Measurements from ENCODE around the gene TXNL4B.

The TXNL4B gene

DNA sequence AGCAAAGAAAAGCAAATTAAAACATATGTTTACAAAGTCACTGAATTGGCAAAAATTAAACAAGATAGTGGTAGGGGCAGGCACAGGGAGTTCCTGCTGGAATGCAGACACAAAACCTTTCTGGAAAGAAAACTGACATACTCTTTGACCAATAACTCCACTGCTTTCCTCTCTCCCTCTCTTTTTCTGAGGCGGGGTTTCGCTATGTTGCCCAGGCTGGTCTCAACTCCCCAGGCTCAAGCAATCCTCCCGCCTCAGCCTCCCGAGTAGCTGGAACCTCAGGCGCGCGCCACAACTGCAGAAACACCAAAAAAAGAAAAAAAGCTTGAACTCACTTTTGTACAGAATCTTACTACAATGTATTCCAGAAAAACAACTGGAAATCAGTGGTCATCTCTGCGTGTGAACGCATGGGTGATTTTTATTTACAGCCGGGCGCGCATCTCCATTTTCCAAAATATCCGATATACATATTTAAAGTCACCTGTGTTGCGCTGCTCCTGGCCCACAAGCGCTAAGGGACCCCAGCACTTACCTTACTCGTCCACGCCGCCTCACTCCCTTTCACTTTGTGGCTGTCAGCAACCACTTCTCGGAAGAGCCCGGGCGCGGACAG, 480 bp downstream of the TXNL4B start (continued):
- TF ChIP-seq, protein P1, sequence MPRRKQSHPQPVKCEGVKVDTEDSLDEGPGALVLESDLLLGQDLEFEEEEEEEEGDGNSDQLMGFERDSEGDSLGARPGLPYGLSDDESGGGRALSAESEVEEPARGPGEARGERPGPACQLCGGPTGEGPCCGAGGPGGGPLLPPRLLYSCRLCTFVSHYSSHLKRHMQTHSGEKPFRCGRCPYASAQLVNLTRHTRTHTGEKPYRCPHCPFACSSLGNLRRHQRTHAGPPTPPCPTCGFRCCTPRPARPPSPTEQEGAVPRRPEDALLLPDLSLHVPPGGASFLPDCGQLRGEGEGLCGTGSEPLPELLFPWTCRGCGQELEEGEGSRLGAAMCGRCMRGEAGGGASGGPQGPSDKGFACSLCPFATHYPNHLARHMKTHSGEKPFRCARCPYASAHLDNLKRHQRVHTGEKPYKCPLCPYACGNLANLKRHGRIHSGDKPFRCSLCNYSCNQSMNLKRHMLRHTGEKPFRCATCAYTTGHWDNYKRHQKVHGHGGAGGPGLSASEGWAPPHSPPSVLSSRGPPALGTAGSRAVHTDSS (tag by site-specific recombination; IDR thresholded peaks at IDR 0.05): no peak
- TF ChIP-seq ZBTB48 (tag by site-specific recombination; IDR thresholded peaks at IDR 0.05): peak; percentile 76
- TF ChIP-seq, protein P2, sequence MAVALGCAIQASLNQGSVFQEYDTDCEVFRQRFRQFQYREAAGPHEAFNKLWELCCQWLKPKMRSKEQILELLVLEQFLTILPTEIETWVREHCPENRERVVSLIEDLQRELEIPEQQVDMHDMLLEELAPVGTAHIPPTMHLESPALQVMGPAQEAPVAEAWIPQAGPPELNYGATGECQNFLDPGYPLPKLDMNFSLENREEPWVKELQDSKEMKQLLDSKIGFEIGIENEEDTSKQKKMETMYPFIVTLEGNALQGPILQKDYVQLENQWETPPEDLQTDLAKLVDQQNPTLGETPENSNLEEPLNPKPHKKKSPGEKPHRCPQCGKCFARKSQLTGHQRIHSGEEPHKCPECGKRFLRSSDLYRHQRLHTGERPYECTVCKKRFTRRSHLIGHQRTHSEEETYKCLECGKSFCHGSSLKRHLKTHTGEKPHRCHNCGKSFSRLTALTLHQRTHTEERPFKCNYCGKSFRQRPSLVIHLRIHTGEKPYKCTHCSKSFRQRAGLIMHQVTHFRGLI (tag by site-specific recombination; IDR thresholded peaks at IDR 0.05): no peak
- TF ChIP-seq ZNF394 (tag by site-specific recombination; IDR thresholded peaks at IDR 0.05; ENCODE audit: borderline replicate concordance): peak; percentile 67
- no peak for TF ChIP-seq SALL2 (tag by site-specific recombination; IDR thresholded peaks at IDR 0.05; ENCODE audit: borderline replicate concordance)
- TF ChIP-seq GFI1B (tag by site-specific recombination; IDR thresholded peaks at IDR 0.05): no peak
- TF ChIP-seq, protein P3, sequence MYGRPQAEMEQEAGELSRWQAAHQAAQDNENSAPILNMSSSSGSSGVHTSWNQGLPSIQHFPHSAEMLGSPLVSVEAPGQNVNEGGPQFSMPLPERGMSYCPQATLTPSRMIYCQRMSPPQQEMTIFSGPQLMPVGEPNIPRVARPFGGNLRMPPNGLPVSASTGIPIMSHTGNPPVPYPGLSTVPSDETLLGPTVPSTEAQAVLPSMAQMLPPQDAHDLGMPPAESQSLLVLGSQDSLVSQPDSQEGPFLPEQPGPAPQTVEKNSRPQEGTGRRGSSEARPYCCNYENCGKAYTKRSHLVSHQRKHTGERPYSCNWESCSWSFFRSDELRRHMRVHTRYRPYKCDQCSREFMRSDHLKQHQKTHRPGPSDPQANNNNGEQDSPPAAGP (tag by site-specific recombination; IDR thresholded peaks at IDR 0.05): no peak
- peak; percentile 73 for TF ChIP-seq SP2 (tag by site-specific recombination; IDR thresholded peaks at IDR 0.05)
- TF ChIP-seq ZBTB1 (tag by site-specific recombination; IDR thresholded peaks at IDR 0.05): no peak
- no peak for TF ChIP-seq ZNF366 (tag by site-specific recombination; conservative IDR thresholded peaks at IDR 0.05)
- TF ChIP-seq, protein P4, sequence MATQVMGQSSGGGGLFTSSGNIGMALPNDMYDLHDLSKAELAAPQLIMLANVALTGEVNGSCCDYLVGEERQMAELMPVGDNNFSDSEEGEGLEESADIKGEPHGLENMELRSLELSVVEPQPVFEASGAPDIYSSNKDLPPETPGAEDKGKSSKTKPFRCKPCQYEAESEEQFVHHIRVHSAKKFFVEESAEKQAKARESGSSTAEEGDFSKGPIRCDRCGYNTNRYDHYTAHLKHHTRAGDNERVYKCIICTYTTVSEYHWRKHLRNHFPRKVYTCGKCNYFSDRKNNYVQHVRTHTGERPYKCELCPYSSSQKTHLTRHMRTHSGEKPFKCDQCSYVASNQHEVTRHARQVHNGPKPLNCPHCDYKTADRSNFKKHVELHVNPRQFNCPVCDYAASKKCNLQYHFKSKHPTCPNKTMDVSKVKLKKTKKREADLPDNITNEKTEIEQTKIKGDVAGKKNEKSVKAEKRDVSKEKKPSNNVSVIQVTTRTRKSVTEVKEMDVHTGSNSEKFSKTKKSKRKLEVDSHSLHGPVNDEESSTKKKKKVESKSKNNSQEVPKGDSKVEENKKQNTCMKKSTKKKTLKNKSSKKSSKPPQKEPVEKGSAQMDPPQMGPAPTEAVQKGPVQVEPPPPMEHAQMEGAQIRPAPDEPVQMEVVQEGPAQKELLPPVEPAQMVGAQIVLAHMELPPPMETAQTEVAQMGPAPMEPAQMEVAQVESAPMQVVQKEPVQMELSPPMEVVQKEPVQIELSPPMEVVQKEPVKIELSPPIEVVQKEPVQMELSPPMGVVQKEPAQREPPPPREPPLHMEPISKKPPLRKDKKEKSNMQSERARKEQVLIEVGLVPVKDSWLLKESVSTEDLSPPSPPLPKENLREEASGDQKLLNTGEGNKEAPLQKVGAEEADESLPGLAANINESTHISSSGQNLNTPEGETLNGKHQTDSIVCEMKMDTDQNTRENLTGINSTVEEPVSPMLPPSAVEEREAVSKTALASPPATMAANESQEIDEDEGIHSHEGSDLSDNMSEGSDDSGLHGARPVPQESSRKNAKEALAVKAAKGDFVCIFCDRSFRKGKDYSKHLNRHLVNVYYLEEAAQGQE (tag by site-specific recombination; IDR thresholded peaks at IDR 0.05): peak; percentile 76; the same call in 1 of the 2 replicates
- TF ChIP-seq, protein P5, sequence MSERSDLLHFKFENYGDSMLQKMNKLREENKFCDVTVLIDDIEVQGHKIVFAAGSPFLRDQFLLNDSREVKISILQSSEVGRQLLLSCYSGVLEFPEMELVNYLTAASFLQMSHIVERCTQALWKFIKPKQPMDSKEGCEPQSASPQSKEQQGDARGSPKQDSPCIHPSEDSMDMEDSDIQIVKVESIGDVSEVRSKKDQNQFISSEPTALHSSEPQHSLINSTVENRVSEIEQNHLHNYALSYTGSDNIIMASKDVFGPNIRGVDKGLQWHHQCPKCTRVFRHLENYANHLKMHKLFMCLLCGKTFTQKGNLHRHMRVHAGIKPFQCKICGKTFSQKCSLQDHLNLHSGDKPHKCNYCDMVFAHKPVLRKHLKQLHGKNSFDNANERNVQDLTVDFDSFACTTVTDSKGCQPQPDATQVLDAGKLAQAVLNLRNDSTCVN (tag by site-specific recombination; optimal IDR thresholded peaks at IDR 0.05): peak; percentile 21
- TF ChIP-seq ZNF2 (tag by site-specific recombination; IDR thresholded peaks at IDR 0.05): 0 out of 2 replicates have a peak, but pooled peaks have one; percentile 33
- TF ChIP-seq ZNF549 (tag by site-specific recombination; IDR thresholded peaks at IDR 0.05): no peak
- peak; percentile 78 for TF ChIP-seq ZNF335 (tag by site-specific recombination; conservative IDR thresholded peaks at IDR 0.05)
- 0 out of 2 replicates have a peak, but pooled peaks have one; percentile 32 for TF ChIP-seq ZNF24 (tag by site-specific recombination; IDR thresholded peaks at IDR 0.05)
- TF ChIP-seq, protein P6, sequence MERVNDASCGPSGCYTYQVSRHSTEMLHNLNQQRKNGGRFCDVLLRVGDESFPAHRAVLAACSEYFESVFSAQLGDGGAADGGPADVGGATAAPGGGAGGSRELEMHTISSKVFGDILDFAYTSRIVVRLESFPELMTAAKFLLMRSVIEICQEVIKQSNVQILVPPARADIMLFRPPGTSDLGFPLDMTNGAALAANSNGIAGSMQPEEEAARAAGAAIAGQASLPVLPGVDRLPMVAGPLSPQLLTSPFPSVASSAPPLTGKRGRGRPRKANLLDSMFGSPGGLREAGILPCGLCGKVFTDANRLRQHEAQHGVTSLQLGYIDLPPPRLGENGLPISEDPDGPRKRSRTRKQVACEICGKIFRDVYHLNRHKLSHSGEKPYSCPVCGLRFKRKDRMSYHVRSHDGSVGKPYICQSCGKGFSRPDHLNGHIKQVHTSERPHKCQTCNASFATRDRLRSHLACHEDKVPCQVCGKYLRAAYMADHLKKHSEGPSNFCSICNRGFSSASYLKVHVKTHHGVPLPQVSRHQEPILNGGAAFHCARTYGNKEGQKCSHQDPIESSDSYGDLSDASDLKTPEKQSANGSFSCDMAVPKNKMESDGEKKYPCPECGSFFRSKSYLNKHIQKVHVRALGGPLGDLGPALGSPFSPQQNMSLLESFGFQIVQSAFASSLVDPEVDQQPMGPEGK (tag by site-specific recombination; IDR thresholded peaks at IDR 0.05): no peak
- TF ChIP-seq, protein P7, sequence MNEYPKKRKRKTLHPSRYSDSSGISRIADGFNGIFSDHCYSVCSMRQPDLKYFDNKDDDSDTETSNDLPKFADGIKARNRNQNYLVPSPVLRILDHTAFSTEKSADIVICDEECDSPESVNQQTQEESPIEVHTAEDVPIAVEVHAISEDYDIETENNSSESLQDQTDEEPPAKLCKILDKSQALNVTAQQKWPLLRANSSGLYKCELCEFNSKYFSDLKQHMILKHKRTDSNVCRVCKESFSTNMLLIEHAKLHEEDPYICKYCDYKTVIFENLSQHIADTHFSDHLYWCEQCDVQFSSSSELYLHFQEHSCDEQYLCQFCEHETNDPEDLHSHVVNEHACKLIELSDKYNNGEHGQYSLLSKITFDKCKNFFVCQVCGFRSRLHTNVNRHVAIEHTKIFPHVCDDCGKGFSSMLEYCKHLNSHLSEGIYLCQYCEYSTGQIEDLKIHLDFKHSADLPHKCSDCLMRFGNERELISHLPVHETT (tag by site-specific recombination; IDR thresholded peaks at IDR 0.05): no peak
- no peak for TF ChIP-seq EGR2 (tag by site-specific recombination; IDR thresholded peaks at IDR 0.05; ENCODE audit: low read depth)
- TF ChIP-seq ZBTB20 (tag by site-specific recombination; IDR thresholded peaks at IDR 0.05): no peak

Measured in HEK293 (cell line).